GM19328 (cell line): Measurements from ENCODE around the gene TMEM94.
A peak's percentile ranks its signal among the peaks of the same experiment; 100 is the strongest.
"Not testable (repeated sequence)": the region's sequence is repeated elsewhere in the genome, so short reads cannot be mapped to it uniquely, and the experiment has no call there.

Experiments used
- ATAC-seq: cut with Tn5 transposase; IDR thresholded peaks from one replicate; pipeline ENCODE4 v1.9.1; 2021; ENCODE audit warnings: mild to moderate bottlenecking, moderate library complexity; ENCODE audit not compliant: unreplicated experiment

TMEM94 gene

DNA sequence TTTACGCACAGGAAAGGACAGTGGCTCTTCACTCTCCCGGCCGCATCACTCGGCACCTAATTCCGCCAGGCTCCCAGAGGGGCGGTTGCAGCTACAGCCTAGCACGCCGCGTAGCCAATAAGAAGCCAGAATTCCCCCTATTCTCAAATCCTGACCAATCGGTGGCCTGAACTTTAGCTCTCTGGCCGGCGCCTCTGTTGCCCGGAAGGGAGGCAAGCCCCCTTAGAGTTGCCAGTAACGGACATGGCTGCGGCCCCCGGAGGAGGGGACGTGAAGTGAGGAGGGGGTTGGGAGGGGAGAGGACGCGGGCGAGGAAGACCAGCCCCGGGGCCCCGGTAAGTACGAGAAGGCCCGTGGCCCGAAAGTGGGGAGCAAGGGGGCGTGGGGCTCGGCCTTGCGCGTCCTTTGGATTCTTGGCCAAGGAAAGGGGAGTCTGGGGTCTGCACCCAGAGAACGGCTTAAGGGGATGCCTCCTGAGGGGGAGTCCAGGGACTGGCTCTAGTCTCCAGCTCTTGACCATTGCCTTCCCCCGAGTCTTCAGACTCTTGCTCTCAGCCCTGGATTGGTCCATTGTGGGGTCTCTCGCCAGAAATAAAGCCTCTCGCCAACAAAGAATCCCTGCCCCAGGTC lies at the start of gene TMEM94:
TSS of gene TMEM94 (plus strand) at position 219 of the 630 bp plus-strand sequence. CDS start 15,271 bp downstream, outside the sequence.
- ATAC-seq, result peak; percentile 91

DNA sequence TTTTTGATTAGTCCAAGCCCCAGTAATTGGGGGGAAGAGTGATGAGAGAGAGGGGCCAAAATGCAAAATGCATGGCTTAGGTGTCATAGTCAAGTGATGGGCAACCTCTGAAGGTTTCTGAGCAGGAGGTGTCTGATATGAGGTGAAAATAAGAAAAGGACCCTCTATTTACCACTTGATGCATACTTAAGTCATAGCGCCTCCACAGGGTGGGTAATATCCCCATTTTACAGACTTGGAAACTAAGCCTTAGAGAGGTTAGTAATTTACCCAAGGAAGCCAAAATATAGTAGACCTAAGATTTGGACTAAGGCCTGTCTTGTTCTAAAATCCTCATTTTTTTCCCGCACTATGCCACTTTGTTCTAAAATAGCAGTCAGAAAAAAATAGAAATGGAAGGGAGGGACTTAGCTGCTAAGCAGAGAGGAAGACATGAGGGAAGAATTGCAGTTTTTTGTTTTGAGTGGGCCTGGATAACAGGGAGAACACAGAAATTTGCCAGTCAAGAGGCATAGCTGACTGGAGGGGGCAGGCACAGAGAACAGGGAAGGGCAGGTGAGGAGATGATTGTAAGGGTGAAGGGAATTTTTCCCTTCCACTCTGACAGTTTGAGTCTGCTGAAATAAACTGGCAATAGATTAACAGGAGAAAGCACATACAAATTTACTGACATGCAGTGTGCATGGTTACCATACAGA lies 48.6 kb upstream of the TMEM94 start:
- ATAC-seq, result no peak

DNA sequence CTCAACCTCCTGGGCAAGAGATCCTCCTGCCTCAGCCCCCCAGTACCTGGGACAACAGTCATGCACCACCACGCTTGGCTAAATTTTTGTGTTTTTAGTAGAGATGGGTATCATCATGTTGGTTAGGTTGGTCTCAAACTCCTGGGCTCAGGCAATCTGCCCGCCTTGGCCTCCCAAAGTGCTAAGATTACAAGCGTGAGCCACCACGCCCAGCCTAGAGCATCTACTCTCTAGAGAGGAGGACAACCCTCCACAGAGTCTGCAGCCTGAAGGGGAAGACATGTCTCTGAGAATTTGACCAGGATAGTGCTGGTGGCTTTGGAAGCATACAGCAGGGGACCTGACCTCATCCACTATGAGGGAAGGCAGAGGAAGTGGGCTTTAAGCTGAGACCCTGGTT lies 46.3 kb upstream of the TMEM94 start:
- ATAC-seq, result no peak

DNA sequence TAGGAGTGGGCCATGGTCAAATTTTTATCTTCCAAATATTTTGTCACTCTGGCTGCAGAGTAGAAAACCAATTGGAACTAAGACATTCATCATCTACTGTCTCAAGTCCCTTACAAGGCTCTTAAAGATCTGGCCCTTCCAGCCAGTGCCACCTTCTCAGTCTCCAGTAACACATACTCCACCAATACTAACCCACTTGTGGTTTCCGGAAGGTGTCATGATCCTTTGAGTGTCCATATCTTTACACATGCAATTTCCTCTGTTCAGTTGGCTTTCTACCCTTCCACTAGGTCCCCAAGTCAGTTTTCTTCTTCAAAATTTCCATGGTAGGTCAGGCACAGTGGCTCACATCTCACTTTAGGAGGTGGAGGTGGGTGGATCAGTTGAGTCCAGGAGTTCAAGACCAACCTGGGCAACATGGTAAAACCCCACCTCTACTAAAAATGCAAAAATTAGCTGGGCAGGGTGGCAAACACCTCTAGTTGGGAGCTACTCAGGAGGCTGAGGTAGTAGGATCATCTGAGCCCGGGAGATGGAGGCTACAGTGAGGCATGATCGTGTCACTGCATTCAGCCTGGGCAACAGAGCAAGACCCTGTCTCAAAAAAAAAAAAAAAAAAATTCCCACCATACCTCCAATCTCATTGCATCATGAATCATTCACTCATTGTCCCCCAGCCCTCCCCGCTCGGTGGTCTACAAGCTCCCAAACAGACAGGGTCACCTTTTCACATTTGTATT lies 44.9 kb upstream of the TMEM94 start:
- no peak for ATAC-seq

DNA sequence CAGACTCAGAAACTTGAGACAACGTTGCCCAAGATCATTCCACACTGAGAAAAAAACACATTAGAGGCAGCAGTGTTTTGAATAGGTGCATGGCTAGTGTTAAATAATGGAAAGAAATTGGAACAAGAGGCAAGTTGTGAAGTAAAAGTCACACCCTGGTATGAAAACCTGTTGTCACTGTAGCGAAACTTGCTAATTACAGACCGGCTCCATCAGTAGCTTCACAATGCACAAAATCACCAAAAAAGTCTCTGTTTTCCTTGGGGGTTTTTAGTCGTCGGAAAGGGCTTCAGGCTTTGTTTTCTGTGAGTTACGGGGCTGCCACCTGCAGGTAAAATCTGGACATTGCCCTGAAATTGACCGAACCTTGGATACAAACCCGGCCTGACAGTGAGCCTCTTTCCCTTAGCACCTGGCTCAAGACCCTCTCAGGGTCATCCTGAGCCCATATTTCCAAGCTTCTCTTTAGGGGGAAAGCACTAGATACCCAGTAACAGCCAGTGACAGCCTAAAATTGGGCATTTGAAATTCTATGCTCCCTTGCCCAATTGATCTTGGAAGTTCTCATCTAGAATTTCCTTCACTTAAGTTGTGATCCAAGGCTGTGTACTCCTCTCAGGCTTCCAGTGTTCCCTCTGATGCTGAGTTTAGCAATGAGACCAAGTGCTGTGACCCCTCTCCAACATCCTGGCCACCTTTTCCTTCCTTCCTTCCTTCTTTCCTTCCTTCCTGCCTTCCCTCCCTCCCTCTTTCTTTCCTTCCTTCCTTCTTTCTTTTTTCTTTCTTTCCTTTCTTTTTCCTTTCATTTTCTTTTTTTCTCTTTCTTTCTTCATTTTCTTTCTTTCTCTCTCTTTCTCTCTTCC lies 43.7 kb upstream of the TMEM94 start:
- no peak for ATAC-seq

DNA sequence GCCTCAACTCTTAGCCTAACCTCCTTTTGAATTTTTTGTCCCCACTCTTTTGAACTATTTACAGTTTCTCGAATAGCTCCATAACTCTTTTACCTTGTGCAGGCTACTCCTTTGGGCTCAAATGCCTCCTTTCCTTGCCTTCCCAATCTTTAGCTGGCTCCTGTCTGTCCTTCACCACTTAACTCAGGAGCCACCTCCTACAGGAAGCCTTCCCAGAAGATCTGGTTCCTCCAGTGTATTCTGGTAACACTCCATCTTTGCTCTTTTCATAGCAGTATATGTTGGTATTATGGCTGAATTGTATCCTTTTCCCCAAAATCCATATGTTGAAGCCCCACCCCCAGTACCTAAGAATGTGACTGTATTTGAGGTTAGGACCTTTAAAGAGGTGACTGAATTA lies 41.9 kb upstream of the TMEM94 start:
- ATAC-seq, result no peak

DNA sequence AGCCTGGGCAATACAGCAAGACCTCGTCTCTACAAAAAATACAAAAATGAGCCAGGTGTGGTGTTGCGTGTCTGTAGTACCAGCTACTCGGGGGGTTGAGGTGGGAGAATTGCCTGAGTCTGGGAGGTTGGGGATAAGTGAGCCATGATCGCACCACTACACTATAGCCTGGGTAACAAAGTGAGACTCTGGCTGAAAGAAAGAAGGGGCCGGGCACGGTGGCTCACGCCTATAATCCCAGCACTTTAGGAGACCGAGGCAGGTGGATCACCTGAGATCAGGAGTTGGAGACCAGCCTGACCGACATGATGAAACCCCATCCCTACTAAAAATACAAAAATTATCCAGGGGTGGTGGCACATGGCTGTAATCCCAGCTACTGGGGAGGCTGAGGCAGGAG lies 40.4 kb upstream of the TMEM94 start:
- no peak for ATAC-seq

DNA sequence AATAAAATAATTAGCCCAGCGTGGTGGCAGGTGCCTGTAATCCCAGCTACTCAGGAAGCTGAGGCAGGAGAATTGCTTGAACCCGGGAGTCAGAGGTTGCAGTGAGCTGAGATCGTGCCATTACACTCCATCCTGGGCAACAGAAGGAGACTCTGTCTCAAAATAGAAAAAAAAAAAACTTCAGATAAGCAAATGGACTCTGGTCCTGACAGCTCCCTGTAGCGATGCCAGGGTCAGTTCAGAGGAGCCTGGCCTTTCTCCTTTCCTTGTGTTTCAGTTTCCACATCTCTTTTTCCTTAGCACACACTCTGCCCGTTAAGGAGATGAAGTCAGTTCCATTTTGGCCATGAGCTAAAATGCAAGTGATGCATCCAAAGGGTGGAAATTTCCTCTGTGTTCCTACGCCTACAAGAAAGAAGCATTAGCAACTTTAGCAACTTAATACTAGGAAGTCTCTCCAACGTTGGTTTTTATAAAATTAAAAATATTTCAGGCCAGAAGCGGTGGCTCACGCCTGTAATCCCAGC lies 39.3 kb upstream of the TMEM94 start:
- ATAC-seq, result no peak

DNA sequence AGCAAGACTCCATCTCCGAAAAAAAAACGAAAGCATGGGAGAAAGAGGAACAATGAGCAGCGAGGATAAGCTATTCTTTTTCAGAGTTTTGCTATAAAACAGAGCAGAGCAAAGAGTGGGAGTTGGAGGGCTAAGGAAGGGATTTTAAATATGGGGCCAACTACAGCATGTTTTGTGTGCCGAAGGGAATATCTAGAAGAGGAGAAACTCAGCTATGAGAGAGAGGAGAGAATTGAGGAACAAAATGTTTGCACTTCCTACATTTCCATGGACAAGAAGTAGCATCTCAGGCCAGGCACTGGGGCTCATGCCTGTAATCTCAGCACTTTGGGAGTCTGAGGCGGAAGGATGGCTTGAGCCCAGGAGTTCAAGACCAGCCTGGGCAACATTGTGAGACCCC lies 37.9 kb upstream of the TMEM94 start:
- ATAC-seq, result no peak

DNA sequence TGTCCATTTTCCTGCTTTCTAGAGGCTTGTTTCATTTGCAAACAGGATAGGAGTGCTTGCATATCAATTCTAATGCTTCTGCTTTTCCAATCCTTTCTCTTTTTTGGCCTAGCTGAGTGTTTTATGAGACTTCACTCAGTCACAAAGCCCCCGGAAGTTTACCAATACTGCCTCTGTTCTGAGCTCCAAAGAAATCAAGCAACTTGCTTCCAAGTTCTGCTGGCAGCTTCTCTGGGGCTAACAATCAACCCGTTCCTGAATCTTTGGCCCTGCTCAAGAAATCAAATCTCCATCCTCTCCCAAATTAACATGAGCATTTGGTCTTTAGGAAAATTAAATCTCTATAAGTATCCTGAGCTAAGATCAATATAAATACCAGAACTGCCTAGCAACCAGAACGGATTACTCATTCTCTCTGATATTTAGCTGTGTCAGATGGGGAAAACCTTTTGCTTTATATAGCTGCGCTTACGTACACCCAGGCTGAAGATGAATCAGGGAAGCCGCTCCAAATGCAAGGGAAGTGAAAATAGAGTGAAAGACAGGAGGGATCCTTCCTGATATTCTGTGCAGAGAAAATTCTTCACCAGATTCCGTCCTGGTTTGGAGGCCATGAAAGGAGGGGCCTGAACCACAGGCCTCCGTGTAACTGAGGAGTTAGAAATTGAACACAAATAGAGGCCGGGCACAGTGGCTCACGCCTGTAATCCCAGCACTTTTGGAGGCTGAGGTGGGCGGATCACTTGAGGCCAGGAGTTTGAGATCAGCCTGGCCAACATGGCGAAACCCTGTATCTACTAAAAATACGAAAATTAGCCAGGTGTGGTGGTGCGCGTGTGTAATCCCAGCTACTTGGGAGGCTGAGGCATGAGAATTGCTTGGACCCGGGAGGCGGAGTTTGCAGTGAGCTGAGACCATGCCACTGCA lies 27.6 kb upstream of the TMEM94 start:
- ATAC-seq, result no peak

DNA sequence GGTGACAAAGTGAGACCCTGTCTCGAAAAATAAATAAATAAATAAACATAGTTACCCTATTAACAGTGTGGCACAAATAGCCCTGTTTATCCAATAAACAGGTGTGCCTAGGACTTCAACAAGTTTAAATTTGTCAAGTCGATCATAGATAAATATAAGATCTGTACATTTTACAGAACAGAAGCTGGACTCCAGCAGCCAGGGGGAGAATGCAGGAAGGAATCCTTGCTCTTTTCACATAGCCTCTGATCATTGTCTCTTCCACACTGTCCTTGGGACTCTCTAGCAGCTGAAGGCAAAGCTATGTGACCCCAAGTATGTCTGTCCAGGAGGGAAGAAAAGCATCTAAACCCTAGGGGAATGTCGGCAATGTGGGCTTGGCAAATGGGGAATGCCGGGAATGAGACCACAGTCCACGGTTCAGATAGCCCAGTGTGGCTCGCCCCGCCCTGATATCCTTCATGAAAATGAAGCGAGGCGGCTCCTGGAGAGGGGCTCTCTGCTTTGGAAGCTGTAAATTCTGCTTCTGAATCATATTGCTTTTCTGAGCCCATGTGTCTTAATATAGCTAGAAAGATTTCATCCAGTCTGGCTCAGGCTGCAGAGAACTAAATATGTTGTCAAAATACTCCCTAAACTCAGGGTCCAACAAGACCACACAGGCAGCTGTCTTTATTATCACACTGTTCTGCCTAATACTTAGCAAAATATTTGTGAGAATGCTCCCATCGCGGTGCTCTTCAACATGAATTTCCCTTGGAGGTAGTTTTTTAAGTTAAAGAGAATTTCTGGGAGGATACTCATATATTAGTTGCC lies 26.1 kb upstream of the TMEM94 start:
- no peak for ATAC-seq

DNA sequence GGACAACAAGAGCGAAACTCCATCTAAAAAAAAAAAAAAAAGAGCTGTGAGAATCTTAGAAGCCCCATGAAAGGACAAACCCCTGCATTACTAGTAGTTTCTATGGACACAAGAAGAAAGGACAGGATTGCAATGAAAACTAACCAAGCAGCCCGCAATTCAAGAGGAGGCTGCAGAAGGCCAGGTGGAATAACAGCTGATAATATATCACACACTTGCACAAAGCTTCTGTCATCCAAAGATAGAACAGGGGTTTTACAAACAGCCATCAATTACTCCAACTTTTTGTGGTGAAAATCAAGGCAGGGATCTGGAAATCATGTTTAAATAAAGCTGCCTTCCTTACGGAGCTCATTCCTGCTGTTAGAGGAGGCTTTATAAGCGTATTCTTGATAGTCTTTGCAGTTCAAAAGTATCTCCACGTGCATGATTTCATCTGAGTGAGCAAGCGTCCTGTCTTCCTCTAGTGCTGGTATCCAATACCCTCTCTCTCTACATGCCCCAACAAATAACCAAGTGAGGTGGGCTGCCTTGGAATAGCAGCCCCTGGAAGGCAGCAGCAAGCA lies 23.1 kb upstream of the TMEM94 start:
- no peak for ATAC-seq

DNA sequence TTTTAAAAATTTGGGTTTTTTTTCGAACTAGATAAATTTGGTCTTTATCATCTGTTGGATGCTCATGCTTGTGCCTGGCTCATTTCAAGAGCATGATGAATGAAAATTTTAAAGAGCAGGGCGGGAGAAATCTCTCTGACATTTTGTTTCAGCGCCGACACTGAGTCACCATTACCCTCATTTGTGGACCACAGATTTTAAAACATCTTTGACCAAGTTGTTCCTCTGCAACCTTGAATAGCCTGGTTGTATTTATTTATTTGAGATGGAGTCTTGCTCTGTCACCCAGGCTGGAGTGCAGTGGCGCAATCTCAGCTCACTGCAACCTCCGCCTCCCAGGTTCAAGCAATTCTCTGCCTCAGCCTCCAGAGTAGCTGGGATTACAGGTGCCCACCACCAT lies 22.0 kb upstream of the TMEM94 start:
- not testable (repeated sequence) for ATAC-seq

DNA sequence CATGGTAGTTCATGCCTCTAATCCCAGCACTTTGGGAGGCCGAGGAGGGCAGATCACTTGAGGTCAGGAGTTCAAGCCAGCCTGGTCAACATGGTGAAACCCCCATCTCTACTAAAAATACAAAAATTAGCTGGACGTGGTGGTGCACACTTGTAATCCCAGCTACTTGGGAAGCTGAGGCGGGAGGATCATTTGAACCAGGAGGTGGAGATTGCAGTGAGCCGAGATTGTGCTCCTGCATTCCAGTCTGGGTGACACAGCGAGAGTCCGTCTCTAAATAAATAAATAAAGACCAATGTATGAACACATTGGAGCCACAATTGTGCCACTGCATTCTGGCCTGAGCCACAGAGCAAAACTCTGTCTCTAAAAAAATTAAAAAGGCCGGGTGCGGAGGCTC lies 19.0 kb upstream of the TMEM94 start:
- ATAC-seq, result not testable (repeated sequence)

DNA sequence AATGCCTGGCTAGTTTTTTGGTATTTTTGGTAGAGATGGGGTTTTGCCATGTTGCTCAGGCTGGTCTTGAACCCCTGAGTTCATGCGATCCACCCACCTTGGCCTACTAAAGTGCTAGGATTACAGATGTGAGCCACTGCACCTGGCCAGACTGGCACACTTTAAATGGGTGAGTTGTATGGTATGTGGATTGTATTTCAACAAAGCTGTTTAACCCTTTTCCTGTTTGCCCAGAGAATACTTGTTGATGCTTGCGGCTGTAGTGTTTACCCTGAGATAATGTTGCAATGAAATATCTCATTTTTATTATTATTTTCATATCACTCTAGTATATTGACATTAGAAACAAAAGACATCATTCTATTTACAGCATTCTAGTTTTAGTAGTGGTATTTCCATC lies 17.1 kb upstream of the TMEM94 start:
- ATAC-seq, result no peak

DNA sequence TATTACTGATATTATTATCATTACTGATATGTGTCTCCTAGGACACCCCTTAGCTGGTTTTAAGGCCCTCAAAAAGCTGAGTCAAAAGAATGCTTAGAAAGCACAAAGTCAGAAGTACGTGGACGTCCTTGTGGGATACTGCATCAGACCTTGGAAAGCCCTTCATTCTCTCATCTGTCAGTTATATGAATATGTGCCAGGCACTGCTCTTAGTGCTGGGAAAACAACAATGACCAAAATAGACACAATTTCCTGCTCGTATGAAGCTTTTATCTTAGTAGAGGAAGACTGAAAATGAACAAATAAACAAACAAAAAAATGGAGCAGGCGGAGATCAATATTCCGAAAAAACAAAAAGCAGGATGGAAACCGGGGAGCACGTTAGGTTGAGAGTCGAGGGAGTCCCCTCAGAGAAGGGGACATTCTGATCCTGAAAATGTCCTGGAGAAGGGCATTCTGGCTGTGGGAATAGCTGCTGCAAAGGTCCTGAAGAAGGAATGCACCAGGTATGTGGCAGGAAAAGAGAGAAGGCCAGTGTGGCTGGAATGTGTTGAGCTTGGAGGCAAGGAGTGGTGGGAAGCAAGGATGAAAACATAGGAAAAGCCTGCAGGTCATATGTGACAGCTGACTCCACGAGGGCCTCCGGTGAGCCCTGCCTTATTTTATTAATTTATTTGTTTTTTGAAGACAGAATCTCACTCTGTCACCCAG lies 15.5 kb upstream of the TMEM94 start:
- no peak for ATAC-seq

DNA sequence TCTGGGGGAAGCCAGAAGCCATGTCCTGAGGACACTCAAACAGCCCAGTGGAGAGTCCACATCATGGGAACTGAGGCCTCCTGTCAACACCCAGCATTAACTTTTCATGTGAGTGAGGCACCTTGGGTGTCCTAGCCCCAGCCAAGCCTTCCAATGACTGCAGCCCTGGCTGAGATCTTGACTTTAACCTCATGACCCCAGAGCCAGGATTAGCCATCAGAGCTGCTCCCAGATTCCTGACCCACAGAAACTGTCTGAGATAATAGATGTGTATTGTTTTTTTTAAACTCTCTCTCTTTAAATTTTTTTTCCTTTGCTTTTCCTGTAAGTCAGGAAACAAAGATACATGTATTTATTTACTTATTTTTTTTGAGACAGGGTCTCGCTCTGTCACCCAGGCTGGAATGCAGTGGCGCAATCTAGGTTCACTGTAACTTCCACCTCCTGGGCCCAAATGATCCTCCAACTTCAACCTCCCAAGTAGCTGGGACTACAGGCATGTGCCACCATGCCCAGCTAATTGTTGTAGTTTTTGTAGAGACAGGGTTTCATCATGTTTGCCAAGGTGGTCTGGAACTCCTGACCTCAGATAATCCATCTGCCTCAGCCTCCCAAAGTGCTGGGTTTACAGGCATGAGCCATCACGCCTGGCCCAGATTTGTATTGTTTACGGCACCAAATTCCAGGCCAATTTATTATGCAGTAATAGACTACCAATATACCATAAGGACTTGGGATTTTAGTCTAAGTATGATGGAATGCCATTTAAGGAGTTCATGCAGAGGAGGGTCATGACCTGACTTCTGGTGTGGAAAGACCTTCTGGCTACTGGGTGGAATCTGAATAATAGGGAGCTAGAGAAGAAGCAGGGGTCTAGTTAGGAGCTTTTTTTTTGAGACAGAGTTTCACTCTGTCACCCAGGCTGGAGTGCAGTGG lies 14.0 kb upstream of the TMEM94 start:
- ATAC-seq, result no peak
